Endothelial cell of umbilical vein (primary cell): ENCODE measurements around the gene SLC25A21. TPM values are rescaled to one million over a fixed set of nuclear protein-coding genes. Genes with fewer than 3 reads are reported as not detected.

Experiments used
- BruUV-seq: library from RNA; stranded (reverse); fragments of 400-500 nt; replicated peaks from 2 replicates; lab custom pipeline; 2021; lab: Mats Ljungman, UMichigan
- CTCF ChIA-PET: fragments of 300-600, 350-600 bp; sonication (Branson Sonifier 250); formaldehyde crosslinking; loops from one replicate; lab custom pipeline; 2021; ENCODE audit warnings: antibody characterized with exemption, inconsistent platforms; lab: Charles Lee
- POLR2A ChIA-PET: fragments of 300-600, 350-600 bp; sonication (Branson Sonifier 250); formaldehyde crosslinking; loops from one replicate; lab custom pipeline; 2021; ENCODE audit warnings: antibody characterized with exemption, inconsistent platforms; lab: Charles Lee
- DNase-seq: peaks from one replicate; pipeline ENCODE4 v3.0.0-alpha.2; 2011; ENCODE audit warnings: low read depth, low spot score
- FAIRE-seq: peaks from 2 replicates; lab custom pipeline; 2011; peaks lifted over from hg19 to GRCh38; lab: Jason Lieb, UNC
- H2AFZ ChIP-seq: 2 replicates; pipeline ENCODE4 v1.6.0; 2012; ENCODE audit warnings: low read depth, low read length, control low read depth, inconsistent platforms
- H3K27ac ChIP-seq: 2 replicates; pipeline ENCODE4 v1.5.1; 2011; ENCODE audit warnings: low read depth, mild to moderate bottlenecking, control low read depth, low read length, moderate library complexity; ENCODE audit not compliant: insufficient read depth
- H3K27me3 ChIP-seq, 2 experiments: 2 replicates each; pipeline versions ENCODE4 v1.6.0 to v1.6.1; 2011; ENCODE audit warnings: low read length in 2 of 2, mixed read lengths in 1 of 2; ENCODE audit not compliant: control insufficient read depth in 2 of 2, insufficient read depth in 2 of 2
- H3K36me3 ChIP-seq, 2 experiments: 2 replicates in 1 of 2; 3 replicates in 1 of 2; pipeline ENCODE4 v1.5.1; 2011; ENCODE audit warnings: low read length in 2 of 2, mild to moderate bottlenecking in 1 of 2, moderate library complexity in 1 of 2; ENCODE audit not compliant: control insufficient read depth in 2 of 2, insufficient read depth in 2 of 2; ENCODE audit errors: extremely low read depth in 1 of 2
- H3K4me1 ChIP-seq: 3 replicates; pipeline ENCODE4 v1.5.1; 2011; ENCODE audit warnings: mild to moderate bottlenecking, low read length; ENCODE audit not compliant: control insufficient read depth, insufficient read depth; ENCODE audit errors: extremely low read depth
- H3K4me2 ChIP-seq: 2 replicates; pipeline ENCODE4 v1.6.1; 2011; ENCODE audit warnings: low read length, control low read depth, mixed read lengths; ENCODE audit not compliant: insufficient read depth
- H3K4me3 ChIP-seq, 3 experiments: fragments of 200-600 bp in 1 of 3; sonication (generic), shearing (Covaris generic) in 1 of 3; replicated peaks in 1 of 3; 2 replicates each; pipeline ENCODE4 v1.5.1; 2011 to 2016; ENCODE audit warnings: control low read depth in 3 of 3, low read length in 3 of 3, mild to moderate bottlenecking in 2 of 3, inconsistent platforms in 1 of 3, low read depth in 1 of 3, moderate library complexity in 1 of 3; ENCODE audit not compliant: insufficient read depth in 1 of 3
- H3K79me2 ChIP-seq: 2 replicates; pipeline ENCODE4 v1.6.0; 2012; ENCODE audit warnings: low read length, inconsistent platforms; ENCODE audit not compliant: control insufficient read depth, insufficient read depth
- H3K9ac ChIP-seq: replicated peaks from 2 replicates; pipeline ENCODE3; 2011; ENCODE audit warnings: low read length, control low read depth; ENCODE audit not compliant: insufficient read depth; ENCODE audit errors: extremely low read depth
- H3K9me1 ChIP-seq: replicated peaks from 3 replicates; pipeline ENCODE4 v1.6.0; 2011; ENCODE audit warnings: mild to moderate bottlenecking, low read length; ENCODE audit not compliant: control insufficient read depth, insufficient read depth; ENCODE audit errors: extremely low read depth
- H3K9me3 ChIP-seq: replicated peaks from 2 replicates; pipeline ENCODE4 v1.5.1; 2012; ENCODE audit warnings: low read length, inconsistent platforms; ENCODE audit not compliant: control insufficient read depth, insufficient read depth
- H4K20me1 ChIP-seq: replicated peaks from 2 replicates; pipeline ENCODE3; 2011; ENCODE audit warnings: mild to moderate bottlenecking, low read length; ENCODE audit not compliant: control insufficient read depth, insufficient read depth; ENCODE audit errors: extremely low read depth
- EZH2 ChIP-seq: IDR thresholded peaks from 2 replicates; pipeline ENCODE4 v1.6.1; 2012; ENCODE audit warnings: borderline replicate concordance, low read depth, mild to moderate bottlenecking, moderate library complexity, low read length, inconsistent platforms; ENCODE audit not compliant: severe bottlenecking
- MYC ChIP-seq: IDR thresholded peaks from one replicate; pipeline ENCODE4 v1.6.1; 2011; ENCODE audit warnings: mild to moderate bottlenecking, low read depth, low read length
- dilution Hi-C: fragments of 300-500 bp; cut with MboI; formaldehyde crosslinking; loops from one replicate; pipeline ENCODE4 v1.15.0; 2019; ENCODE audit warnings: low sequenced_read_pairs; ENCODE audit not compliant: extremely low pct_ligation_motif_present
- intact Hi-C: fragments of 100-400 bp; cut with micrococcal nuclease; formaldehyde crosslinking; loops from one replicate; pipeline ENCODE4 v1.10.0; 2022
- polyA plus RNA-seq, 4 experiments: library from polyadenylated mRNA; depleted of rRNA in 3 of 4; stranded (reverse) in 3 of 4; unstranded in 1 of 4; fragments of >200 nt; gene quantifications; 2 replicates each; pipeline versions ENCODE4 v1.2.1 to v1.2.3, GENCODE V29; 2011 to 2012; ENCODE audit warnings: missing spikeins in 1 of 4
- total RNA-seq: library from RNA; stranded (reverse); gene quantifications from 2 replicates; pipeline ENCODE4 v1.2.3, GENCODE V29; 2021

SLC25A21 gene
- total and polyA plus RNA-seq, 2 donors (not counting 3 experiments of a cell fraction or from before 2014, with no cell fraction given), result 0.98 to 1.4 TPM

- Histone ChIP-seq H4K20me1 (no peaks in the 10 kb centered on the region), H3K4me2 (no peak overlapping the region), H3K27ac (no peak overlapping the region), H3K9ac (no peak overlapping the region), H3K27me3 (no peaks in the 10 kb centered on the region), H3K9me3 (no peaks in the 10 kb centered on the region), H3K4me3 (no peak overlapping the region), H2AFZ (no peak overlapping the region), H3K79me2 (no peaks in the 10 kb centered on the region), H3K9me1 (no peaks in the 10 kb centered on the region), H3K36me3 (no peaks in the 10 kb centered on the region), H3K4me1 (no peaks in the 10 kb centered on the region)
- no TSS peak for BruUV-seq
- no peak for FAIRE-seq
- CTCF ChIA-PET, result interaction anchor here (2.3 kb wide), 1 partner anchor 137 kb away, joined by 6 read pairs; no protein-coding TSS in a partner anchor
- dilution Hi-C loops (no loop called here), intact Hi-C loops (no loop called here)
- POLR2A ChIA-PET, result no interaction called here
- peak; percentile 41 for DNase-seq
- no peak for TF ChIP-seq EZH2
Observed at GRCh38 chr14:37013078-37013477, 159.3 kb downstream of the SLC25A21 start.

GRCh38 chr14:36998686-36999085 is 173.7 kb downstream of the SLC25A21 start:
- no peak for FAIRE-seq
- intact Hi-C loops, result no loop called here
- no peaks in the 10 kb centered on the region for H3K9me1 ChIP-seq

More at GRCh38 chr14:36998686-36999085, 173.7 kb downstream of the SLC25A21 start:
- ChIA-PET CTCF (interaction anchor here (1.1 kb wide), 1 partner anchor 57 kb away, joined by 3 read pairs; no protein-coding TSS in a partner anchor), POLR2A (no interaction called here)
- Histone ChIP-seq H2AFZ (no peak overlapping the region), H3K9ac (no peak overlapping the region), H3K27ac (no peak overlapping the region), H3K4me1 (peaks cover 7% of the 10 kb centered on the region), H3K4me2 (no peak overlapping the region), H3K4me3 (no peak overlapping the region), H3K79me2 (no peaks in the 10 kb centered on the region), H4K20me1 (no peaks in the 10 kb centered on the region), H3K36me3 (no peaks in the 10 kb centered on the region), H3K9me3 (no peaks in the 10 kb centered on the region), H3K27me3 (no peaks in the 10 kb centered on the region)
- TF ChIP-seq MYC, result no peak
- dilution Hi-C loops, result no loop called here
- BruUV-seq, result no TSS peak
- peak; percentile 9 for DNase-seq
